ENCODE results near the gene BAZ1A. TPM values are rescaled to one million over a fixed set of nuclear protein-coding genes. Genes with fewer than 3 reads are reported as not detected.

The BAZ1A gene, protein sequence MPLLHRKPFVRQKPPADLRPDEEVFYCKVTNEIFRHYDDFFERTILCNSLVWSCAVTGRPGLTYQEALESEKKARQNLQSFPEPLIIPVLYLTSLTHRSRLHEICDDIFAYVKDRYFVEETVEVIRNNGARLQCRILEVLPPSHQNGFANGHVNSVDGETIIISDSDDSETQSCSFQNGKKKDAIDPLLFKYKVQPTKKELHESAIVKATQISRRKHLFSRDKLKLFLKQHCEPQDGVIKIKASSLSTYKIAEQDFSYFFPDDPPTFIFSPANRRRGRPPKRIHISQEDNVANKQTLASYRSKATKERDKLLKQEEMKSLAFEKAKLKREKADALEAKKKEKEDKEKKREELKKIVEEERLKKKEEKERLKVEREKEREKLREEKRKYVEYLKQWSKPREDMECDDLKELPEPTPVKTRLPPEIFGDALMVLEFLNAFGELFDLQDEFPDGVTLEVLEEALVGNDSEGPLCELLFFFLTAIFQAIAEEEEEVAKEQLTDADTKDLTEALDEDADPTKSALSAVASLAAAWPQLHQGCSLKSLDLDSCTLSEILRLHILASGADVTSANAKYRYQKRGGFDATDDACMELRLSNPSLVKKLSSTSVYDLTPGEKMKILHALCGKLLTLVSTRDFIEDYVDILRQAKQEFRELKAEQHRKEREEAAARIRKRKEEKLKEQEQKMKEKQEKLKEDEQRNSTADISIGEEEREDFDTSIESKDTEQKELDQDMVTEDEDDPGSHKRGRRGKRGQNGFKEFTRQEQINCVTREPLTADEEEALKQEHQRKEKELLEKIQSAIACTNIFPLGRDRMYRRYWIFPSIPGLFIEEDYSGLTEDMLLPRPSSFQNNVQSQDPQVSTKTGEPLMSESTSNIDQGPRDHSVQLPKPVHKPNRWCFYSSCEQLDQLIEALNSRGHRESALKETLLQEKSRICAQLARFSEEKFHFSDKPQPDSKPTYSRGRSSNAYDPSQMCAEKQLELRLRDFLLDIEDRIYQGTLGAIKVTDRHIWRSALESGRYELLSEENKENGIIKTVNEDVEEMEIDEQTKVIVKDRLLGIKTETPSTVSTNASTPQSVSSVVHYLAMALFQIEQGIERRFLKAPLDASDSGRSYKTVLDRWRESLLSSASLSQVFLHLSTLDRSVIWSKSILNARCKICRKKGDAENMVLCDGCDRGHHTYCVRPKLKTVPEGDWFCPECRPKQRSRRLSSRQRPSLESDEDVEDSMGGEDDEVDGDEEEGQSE (N-terminal part only)
- total RNA-seq: 43.2 TPM

DNA sequence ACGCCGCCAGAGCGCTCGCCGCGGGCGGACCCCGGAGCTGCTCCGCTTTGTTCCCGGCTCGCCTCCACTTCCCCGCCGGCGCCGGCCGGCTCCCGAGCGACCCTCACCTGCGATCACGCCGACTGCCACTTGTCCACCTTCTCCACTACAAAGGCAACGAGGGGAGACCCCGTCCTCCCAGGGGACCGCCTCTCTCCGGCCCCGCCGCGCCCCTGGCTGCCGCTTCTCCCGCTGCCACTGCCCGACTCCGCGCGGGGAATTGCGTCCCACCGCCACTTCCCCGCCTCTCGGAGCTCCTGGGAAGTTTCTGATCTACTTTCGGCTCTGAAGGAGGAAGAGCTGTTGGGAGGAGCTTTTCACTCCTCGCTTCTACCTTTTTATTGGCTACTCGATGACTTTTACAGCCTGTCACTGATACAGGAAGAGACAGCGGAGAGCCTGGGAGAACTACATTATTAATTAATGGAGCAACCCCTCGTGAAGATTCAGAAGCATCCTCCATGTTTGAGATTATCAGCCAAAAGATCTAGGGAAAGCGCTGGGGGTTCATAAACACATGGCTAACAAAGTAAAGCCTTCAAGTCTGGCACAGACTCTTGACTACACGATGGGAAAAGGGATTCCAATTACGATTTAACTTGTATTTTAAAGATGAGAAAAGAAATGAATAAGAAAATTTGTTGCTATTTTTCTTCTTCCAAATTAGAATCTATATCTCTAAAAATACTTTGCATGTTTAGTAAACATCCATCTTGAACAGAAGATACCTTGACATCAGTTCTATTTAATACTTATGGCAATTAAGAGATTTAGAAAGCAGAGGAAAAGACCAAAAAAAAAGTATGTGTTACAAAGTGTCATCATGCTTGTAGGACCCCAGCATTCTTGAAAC lies at the start of gene BAZ1A:
Gene BAZ1A (minus strand): TSS at position 330 of the 892 bp plus-strand sequence. CDS start 756 bp downstream, outside the sequence.
- DNase-seq (ENCODE audit: low spot score): peak; percentile 70

DNA sequence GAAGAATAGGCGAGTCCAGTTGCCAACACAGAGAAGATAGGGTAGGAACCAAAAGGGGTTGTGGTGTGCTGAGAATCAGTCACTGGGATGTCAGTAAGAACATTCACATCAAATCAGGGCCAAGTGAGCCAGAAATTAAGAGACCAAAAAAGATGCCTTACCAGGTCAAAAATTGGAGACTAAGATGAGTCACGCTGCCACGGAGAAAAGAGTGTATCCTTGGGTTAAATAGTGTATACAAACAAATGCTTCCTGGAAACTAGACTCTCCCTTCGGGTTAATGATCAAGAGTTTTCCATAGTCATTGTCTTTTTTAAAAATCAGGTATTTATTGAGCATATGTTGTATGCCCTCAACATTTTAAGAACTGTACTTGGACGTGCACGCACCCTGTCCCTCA lies 45.2 kb upstream of the BAZ1A start:
- no peak for DNase-seq (ENCODE audit: low spot score)

DNA sequence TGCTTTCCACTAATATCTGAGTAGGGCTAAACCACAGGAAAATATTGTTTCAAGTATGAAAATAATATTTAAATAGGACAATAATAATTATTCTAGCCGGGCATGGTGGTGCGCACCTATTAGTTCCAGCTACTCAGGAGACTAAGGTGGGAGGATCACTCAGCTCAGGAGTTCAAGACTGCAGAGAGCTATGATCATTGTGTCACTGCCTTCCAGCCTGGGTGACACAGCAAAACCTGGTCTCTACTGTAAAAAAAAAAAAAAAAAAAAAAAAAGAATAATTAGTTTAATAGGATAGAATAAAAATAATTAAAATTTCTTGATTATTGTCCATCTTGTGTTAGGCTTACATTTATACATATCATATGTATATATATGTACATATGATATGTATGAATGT lies 38.5 kb upstream of the BAZ1A start:
- no peak for DNase-seq (ENCODE audit: low spot score)

DNA sequence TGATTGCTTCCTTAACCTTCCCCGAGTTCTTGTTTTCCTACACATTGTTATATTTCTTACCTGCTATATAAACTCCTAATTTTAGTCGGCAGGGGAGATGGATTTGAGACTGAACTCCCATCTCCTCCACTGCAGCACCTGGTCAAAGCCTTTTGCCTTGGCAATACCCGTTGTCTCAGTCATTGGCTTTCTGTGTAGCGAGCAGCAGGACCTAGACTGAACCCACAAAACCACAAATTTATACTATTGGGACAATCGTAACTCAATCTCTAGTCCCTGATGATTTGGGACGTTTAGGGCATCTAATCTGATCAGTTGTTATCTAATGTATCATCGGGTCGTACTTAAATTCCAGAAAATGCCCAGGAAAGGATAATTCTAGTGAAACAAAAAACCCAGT lies 37.8 kb upstream of the BAZ1A start:
- DNase-seq (ENCODE audit: low spot score): no peak

DNA sequence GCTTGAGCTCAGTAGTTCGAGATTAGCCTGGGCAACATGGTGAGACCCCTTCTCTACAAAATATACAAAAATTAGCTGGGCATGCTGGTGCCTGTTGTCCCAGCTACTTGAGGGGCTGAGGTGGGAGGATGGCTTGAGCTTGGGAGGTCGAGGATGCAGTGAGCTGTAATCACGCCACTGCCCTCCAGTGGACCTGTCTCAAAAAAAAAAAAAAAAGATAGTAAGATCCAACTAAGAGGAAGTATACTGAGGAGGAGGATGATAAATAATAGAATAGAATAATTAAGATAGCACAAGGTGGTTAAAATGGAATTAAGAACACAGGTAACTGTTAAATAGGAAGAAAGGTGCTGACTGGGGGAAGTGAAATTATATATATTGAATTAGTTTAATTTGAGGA lies 37.0 kb upstream of the BAZ1A start:
- no peak for DNase-seq (ENCODE audit: low spot score)

DNA sequence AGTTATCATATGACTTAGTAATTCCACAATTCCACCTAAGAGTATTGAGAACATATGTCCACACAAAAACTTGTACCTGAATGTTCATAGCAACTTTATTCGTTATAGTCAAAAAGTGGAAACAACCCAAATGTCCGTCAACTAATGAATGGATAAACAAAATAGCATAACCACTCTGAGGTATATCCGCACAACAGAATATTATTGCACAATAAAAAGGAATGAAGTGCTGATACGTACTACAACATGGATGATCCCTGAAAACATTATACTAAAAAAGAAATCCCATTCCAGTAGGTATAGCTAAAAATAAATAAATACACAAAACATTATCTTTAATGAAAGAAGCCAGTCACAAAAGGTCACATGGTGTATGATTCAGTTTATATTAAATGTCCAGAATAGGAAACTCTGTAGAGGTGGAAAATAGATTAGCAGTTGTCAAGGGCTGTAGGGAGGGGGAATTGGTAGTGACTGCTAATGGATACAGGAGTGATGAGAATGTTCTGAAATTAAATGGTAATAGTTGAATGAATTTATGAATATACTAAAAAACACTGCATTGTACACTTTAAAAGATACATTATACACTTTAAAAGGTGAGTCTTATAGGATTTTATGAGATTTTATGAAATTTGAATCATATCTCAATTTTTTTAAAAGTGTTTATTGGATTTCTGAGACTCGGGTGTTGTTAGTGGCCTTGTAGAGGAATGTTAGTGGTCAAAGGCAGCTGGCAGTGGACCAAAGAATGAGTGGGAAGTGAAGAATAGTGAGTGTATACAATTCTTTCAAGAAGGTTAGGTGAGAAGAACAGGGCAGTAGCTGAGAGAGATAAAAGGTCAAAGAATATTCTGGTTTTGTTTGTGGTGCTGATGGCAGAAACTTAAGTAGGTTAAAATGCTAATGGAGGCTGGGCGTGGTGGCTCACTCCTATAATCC lies 36.3 kb upstream of the BAZ1A start:
- DNase-seq (ENCODE audit: low spot score): no peak

DNA sequence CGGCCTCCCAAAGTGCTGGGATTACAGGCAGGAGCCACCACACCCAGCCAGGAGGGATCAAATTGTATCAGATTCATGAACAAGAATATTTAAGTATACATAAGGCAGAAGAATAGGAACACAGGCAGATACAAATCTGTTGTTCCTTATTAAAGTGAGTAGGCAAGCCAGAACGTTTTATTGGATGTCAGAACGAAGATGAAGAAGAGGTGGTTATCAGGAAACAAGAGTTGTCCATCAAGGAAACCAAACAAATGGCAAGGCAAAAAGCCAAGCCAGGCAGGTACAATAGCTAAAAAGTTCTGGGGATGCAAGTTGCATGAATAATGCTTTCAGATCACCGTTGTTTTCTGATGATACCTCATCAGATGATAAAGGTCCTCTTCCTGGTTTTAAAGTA lies 31.1 kb upstream of the BAZ1A start:
- DNase-seq (ENCODE audit: low spot score): no peak

DNA sequence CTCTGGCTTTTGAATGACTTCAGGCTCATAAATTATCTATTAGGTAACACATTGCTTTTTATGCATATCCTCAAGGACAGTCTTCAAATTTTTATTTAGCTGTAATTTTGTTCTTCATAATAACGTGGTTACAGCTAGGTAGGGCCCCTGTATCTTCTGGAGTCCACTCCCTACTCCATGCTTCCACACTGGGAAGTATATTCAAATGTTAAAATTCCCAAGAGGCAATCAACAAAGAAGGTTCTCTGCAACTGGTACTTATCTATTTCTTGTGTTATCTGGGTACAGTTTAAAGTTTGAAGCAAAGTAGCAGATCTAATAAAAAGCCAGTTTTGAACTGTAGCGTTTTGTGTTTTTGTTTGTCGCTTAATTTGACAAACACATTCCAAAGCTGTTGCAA lies 20.1 kb upstream of the BAZ1A start:
- no peak for DNase-seq (ENCODE audit: low spot score)

DNA sequence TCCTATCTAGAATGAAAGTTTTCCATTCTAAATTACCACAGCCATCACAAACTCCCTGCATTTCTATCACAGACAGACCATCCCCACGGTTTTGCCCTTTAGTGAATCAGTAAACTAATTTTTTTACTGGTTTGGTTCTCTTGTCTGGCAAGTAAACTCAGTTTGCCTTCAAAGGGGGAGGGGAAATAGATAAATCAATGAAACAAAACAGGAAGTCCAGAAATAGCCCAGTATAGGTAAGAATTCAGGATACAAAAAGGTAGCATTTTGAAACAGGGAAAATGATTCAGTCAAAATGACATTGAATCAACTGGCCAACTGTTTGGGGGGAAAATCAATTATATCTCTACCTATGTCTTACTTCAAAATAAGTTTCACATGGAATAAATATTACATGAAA lies 15.8 kb upstream of the BAZ1A start:
- DNase-seq (ENCODE audit: low spot score): no peak

DNA sequence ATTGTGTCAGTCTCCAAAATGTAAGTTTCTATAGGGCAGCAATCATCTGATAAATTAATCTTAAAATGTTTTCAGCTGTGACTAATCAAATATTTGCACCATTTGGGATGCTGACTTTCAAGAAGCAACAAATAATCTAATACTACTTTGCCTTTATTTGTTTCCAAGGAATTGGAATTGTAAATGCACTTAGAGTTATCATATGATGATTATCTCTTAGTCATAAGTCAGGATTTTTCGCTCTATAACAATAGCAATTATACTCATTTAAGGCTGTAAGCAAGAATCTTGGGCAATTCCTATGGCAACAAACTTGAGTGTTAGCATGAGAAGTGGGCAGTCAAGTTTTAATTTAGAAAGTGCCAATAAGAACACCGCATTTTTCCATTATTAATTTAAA lies 13.0 kb upstream of the BAZ1A start:
- no peak for DNase-seq (ENCODE audit: low spot score)

DNA sequence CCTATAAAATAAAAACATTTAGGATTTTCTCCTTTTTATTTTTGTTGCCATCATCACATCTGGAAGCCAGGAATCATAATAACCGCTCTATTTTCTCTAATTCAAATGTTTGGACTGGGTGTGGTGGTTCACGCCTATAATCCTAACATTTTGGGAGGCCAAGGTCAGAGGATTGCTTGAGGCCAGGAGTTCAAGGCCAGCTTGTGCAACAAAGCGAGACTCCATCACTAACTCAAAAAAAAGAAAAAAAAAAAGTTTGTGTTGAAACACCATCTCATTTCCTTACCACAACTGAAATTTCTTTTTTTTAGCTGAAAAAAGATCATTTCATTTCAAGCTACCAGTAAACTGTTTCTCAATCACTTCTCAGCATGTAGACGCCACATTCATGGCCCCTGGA lies 8.8 kb upstream of the BAZ1A start:
- no peak for DNase-seq (ENCODE audit: low spot score)

DNA sequence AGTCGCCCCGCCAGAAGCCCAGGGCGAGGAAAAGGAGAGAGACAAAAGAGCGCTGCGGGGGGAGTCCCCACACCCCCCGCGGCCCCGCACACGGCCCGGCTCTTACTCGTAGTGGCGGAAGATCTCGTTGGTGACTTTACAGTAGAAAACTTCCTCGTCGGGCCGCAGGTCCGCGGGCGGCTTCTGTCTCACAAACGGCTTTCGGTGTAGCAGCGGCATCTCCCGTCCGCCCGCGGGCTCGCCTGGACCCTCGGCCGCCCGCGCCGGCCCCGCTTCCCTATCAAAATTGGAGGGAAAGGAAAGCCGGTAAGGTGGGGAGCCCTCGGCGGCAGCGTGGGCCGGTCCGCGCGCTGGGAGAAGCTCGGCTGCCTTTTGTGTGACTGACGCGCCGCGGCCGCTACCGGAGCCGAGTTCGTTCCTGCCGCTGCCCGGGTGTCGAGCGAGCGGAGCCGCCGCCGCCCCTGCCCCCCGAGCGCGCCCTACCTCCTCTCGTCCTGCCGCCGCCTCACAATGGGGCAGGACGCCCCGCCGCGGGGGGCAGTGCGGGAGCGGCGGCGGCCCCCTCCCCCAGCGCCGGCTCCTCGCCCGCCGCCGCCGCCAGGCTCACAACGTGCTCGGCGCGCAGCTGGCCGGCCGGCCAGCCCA lies 652 bp downstream of the BAZ1A start:
- DNase-seq (ENCODE audit: low spot score): peak; percentile 55

DNA sequence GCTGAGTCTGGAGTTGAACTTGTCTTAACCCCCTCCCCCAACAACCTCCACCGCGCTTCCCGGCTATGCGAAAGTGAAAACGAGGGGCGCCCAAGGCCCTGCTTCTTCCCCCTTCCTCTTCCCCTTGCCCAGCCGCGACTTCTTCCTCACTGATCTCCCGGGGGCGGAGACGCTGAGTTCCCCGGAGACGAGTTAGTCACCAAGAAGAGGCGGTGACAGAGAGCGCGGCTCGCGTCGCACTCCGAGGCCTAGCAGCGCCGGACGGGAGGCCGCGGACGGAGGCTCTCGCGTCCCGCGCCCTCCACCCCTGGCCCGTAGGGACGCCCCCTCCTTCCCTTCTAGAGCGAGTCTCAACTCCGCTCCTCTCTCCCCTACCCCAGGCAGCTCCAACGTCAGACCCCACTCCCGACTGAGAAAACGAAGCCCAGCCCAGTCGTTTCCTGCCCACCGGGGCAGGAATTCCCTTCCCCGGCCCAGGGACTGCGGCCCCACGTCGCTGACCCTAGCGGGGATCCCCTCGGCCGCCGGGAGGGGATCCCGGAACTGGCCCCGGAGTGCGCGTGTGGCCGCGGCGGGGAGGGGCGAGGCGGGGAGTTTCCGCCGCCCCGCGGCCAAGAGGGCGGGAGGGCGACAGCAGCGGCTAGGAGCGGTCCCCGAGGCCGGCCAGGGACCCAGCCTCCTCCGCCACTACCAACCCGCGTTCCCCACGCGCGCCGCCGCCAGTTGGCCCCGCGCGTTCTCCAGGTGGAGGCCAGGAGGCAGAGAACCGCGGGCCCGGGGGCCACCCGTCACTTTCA lies 1.4 kb downstream of the BAZ1A start:
- DNase-seq (ENCODE audit: low spot score): peak; percentile 87

DNA sequence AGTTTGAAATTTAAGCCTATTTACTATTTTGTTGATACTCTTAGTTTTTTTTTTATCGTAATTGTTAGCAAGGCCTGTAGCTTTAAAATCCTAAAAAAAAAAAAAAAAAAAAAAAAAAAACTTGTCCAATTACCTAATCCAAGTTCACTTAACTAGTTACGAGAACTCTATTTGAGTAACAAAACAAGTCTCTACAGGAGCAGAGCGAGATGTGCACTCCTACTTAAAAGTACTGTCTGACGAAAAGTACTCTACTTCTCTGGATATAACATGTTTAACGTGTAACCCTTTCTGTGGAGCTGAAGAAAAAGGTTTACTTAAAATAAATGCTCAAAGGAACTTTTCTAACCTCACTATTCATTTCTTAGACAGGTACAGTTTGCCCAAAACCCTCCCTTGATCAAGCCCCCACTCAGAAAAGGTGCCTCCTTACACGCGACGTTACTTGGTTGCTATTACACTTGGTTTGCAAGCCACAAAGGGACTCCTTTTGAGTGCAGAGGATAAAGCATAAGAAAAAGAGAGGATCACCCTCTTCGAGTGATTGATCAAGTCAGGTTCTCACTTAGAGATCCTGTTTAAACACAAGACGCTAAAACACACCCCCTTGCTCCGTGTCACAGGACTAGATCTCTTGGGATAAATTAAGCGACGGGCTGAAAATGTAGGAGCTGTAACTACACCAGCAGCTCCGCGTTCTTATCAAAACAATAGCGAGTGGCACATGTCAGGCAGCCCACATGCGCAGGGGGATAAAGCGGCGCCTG lies 2.2 kb downstream of the BAZ1A start:
- DNase-seq (ENCODE audit: low spot score): no peak

DNA sequence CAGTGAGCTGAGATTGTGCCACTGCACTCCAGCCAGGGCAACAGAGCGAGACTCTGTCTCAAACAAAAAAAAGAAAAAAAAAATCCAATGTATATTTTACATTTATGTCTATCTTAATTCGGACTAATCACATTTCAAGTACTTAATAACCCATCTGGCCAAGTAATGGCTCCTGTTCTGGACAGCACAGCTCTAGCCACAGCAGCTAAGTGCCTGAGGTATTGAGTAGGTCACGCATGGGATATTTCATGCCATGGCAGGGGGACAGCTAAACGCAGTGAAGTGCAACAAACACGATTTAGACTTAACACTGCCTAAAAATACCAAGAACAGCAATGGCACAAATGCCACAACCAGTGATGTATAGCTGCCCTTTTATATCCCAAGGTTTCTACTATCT lies 8.0 kb downstream of the BAZ1A start:
- DNase-seq (ENCODE audit: low spot score): no peak

DNA sequence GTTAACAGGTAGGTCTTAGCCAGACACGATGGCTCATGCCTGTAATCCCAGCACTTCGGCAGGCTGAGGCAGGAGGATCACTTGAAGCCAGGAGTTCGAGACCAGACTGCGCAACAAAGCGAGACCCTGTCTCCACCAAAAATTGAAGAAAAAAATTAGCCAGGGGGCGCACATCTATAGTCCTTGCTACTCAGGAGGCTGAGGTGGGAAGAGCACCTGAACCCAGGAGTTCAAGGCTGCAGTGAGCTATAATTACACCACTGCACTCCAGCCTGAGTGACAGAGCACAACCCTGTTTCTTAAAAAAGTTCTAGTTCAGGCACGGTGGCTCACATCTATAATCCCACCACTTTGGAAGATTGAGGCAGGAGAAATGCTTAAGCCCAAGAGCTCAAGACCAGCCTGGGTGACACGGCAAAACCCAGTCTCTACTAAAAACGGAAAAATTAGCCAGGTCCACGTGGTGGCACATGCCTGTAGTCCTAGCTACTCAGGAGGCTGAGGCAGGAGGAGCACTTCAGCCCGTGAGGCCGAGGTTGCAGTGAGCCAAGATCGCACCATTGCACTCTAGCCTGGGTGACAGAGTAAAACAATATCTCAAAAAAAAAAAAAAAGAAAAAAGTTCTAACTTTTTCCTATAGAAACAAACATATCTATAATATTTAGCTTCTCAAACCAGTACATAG lies 9.1 kb downstream of the BAZ1A start:
- DNase-seq (ENCODE audit: low spot score): no peak

DNA sequence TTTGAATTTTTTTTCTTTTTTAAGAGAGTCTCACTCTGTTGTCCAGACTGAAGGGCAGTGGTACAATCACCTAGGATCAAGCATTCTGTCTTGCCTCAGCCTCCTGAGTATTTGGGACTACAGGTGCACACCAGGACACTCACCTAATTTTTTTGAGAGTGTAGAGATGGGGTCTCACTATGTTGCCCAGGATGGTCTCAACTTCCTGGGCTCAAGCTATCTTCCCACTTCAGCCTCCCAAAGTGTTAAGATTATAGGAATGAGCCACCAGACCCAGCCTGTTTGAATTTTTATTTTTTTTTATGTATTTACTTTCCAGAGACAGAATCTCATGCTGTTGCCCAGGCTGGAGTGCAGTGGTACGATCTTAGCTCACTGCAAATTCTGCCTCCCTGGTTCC lies 11.3 kb downstream of the BAZ1A start:
- DNase-seq (ENCODE audit: low spot score): no peak

Measured in ureter (tissue), 1 donor.